Measurements from ENCODE around the gene HBB. TPM values are rescaled to one million over a fixed set of nuclear protein-coding genes. Genes with fewer than 3 reads are reported as not detected.
A peak's percentile ranks its signal among the peaks of the same experiment; 100 is the strongest.

HBB gene
- total RNA-seq, 1 experiment from 2014 or later, result not detected

- peak; percentile 32 for DNase-seq (ENCODE audit: low read depth)
Observed at GRCh38 chr11:5247472-5248192, 20.8 kb upstream of the HBB start.

DNA sequence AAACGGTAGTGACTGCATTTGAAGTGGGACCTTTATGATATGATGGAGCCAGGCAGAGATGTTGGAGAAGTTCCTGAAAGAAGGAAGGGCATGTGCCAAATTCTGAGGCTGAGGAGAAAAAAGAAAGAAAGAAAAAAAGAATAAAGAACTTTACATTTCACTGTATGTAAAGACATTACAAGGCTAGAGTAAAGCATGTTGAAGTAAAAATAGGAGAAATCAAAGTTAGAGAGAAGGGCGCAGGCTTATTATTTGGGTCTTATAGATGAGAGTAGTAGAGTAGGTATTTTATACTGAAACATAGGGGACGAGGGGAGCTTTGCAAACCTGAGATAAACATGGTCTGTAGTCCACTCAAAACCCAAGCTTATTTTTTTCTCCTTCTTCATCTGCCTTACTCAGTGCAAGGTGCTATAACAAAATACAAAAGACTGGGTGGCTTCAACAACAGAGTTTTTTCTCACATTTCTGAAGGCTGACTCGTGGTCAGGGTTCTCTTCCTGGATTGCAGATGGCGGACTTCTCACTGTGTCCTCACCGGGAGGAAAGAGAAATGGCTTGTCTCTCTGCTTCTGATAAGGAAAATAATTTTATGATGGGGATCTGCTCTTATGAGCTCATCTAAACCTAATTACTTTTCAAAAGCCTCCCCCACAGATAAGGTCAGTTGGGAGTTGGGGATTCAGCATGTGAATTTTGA lies 20.1 kb upstream of the HBB start:
- DNase-seq (ENCODE audit: low read depth), result no peak

- DNase-seq (ENCODE audit: low read depth), result no peak
Observed at GRCh38 chr11:5245155-5245554, 18.3 kb upstream of the HBB start.

DNA sequence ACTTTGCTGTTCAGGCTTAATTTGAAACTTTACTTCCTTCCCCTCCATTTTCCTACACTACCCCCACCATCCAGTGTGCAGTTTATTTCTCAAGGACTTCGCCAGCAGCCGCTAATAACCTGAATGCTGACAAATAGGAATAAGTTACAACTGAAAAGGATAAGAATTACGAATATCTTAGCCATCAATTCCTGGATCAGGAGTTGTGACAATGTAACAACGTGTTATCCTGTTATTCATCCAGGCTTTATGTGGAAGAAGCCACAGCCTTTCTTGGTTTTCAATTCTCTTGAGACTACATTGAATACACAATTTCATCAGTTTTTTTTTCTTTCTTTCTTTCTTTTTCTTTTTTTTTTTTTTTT lies 16.9 kb upstream of the HBB start:
- DNase-seq (ENCODE audit: low read depth), result no peak

- peak; percentile 8 for DNase-seq (ENCODE audit: low read depth)
Observed at GRCh38 chr11:5242933-5243815, 16.3 kb upstream of the HBB start.

GRCh38 chr11:5242208-5242607 lies 15.3 kb upstream of the HBB start:
- no peak for DNase-seq (ENCODE audit: low read depth)

- DNase-seq (ENCODE audit: low read depth), result no peak
Observed at GRCh38 chr11:5241458-5241857, 14.6 kb upstream of the HBB start.

DNA sequence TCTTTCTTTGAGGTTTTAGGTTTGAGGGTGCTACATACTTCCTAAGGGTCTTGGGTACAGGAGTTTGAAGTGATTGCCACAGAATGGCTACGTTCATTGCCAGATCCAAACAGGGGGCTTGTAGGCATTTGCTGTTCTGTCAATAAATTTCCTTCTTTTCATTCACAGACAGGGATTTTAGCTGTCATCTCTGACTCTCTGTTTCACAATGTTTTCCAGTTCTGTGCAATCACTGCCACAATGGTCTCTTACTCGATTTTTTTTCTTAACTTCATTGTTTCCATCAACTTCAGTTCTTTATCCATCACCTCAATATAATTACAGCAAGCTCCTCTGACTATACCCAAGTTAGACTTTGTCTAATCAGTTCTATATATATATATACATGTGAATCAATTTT lies 13.6 kb upstream of the HBB start:
- no peak for DNase-seq (ENCODE audit: low read depth)

GRCh38 chr11:5240056-5240455 lies 13.2 kb upstream of the HBB start:
- no peak for DNase-seq (ENCODE audit: low read depth)

DNA sequence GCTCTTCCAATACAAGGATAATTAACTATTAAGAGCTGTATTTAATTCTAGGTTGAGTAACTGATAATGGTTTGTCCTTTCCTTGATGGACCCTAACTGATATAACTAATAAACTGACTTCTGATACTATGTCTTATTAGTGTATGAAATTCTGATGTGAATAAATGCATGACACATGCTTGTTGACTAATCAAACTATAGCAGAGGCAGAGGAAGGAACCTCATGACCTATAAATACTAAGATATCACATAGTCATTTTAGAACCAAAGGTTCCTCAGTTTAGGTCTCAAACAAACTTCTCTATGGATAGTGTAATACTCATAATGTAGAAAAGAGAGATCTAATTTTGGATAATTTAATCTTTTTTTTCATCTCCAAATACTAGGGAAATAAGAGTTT lies 12.2 kb upstream of the HBB start:
- DNase-seq (ENCODE audit: low read depth), result no peak

- no peak for DNase-seq (ENCODE audit: low read depth)
Observed at GRCh38 chr11:5238486-5238885, 11.6 kb upstream of the HBB start.

- no peak for DNase-seq (ENCODE audit: low read depth)
Observed at GRCh38 chr11:5237420-5237819, 10.5 kb upstream of the HBB start.

GRCh38 chr11:5235364-5236095 lies 8.7 kb upstream of the HBB start:
- DNase-seq (ENCODE audit: low read depth), result no peak

DNA sequence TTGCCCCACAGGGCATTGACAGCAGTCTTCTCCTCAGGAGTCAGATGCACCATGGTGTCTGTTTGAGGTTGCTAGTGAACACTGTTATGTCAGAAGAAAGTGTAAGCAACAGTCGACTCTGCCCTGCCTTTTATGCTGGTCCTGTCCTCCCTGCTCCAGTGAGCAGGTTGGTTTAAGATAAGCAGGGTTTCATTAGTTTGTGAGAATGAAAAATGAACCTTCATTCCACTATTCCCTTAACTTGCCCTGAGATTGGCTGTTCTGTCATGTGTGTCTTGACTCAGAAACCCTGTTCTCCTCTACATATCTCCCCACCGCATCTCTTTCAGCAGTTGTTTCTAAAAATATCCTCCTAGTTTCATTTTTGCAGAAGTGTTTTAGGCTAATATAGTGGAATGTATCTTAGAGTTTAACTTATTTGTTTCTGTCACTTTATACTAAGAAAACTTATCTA lies 7.5 kb upstream of the HBB start, which contains the start of gene HBD:
Gene HBD, minus strand, starts transcription at position 103 of the 454 bp plus-strand sequence. Its CDS starts 50 bp downstream, at position 53.
- DNase-seq (ENCODE audit: low read depth), result peak; percentile 55

GRCh38 chr11:5233307-5233706 lies 6.4 kb upstream of the HBB start:
- DNase-seq (ENCODE audit: low read depth), result no peak

GRCh38 chr11:5232821-5233220 lies 6.0 kb upstream of the HBB start:
- no peak for DNase-seq (ENCODE audit: low read depth)

DNA sequence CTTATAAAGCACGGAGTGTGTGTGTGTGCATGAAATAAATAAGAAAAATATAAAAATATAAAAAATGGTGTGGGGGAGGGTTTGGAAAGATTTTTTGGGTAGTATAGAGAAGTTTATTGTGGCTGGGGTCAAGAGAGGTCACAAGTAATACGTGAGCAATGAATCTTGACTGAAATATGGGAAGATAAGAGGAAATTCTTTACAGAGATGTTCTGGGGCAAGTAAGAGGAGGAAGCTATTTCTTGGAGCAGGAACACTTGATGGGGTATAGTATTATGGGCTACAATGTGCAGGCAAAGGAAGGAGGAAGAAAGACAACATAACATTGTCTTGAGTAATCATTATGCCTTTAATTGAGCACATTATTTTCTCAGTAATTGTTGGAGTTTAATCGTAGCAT lies 5.3 kb upstream of the HBB start:
- no peak for DNase-seq (ENCODE audit: low read depth)

GRCh38 chr11:5231111-5231510 lies 4.2 kb upstream of the HBB start:
- DNase-seq (ENCODE audit: low read depth), result no peak

DNA sequence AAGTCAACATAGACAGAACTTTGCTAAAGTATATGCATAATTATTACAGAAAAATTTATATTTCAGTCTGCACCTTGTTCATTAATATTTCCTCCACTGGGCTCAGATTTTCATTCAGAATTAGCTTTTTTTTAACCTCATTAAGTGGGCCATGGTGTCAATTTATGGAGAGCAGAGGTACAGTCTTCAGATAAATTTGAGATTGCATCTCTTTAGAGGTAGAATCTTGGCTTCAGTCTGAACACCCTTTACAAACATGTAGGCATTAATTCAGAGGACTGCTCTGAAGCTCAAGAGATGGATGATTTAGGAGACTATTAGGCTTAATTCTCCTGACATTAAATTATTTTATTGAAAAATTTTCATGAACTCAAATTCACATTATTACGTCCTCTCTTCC lies 3.4 kb upstream of the HBB start:
- no peak for DNase-seq (ENCODE audit: low read depth)

DNA sequence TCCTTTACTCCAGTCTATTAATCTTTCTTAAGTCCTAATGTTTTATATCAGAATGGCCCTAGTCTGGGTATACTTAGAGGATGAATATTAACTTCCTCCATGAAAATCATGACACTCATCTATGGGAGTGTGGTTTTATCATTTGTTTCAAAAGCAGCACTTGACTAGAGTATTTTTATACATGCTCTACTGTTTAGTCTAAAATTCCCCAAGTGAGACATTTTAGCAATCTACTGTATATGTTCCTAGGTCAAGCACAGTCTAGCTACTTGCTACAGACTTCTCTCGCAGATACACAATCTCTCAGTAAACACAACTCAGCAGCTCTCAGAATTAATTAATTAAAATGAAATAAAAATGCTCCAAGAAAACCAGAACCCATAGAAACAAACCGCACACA lies 2.9 kb upstream of the HBB start:
- no peak for DNase-seq (ENCODE audit: low read depth)

- no peak for DNase-seq (ENCODE audit: low read depth)
Observed at GRCh38 chr11:5229356-5229755, 2.5 kb upstream of the HBB start.

DNA sequence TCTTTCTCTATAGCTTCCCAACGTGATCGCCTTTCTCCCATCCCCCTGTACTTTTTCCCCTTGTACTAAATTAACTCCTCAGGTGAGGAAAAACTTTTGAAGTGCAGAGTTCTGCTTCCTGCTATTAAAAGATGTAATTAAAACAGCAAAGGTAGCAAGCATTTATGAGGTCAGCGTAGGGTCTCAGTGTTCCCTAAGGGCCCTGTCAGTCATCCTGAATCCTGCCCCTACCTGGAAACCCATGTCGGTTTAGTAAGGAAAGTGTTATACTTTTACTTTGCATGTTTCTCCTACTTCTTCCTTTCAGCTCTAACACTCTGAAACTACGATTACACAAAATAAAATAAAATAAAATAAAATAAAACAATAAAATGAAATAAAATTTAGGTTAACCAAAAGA lies 1.3 kb upstream of the HBB start:
- DNase-seq (ENCODE audit: low read depth), result no peak
